SK-N-DZ (cell line): ENCODE data around the gene GUK1.

Experiments
- small RNA-seq, 2 experiments: library from RNA; depleted of rRNA; stranded (forward); fragments of <200 nt; gene quantifications; one replicate each; pipeline ENCODE3, GENCODE V24; 2014

The GUK1 gene

Small RNAs within 50 kb of the gene (small RNA-seq; reads per million reads assigned to genes)
- gene AL359510.1 = 0 reads per million in 2 experiments
